Ureter (tissue), 1 donor: ENCODE data around the gene RUNX2. TPM values are rescaled to one million over a fixed set of nuclear protein-coding genes. Genes with fewer than 3 reads are reported as not detected.

Source experiments
- DNase-seq: peaks from one replicate; pipeline ENCODE4 v3.0.0-alpha.2; 2020; ENCODE audit warnings: low spot score
- total RNA-seq: library from RNA; stranded (reverse); gene quantifications from one replicate; pipeline ENCODE4 v1.2.4, GENCODE V29; 2023
- donor health status: DM: yes; HTN: yes; CAD: no.

RUNX2 gene
- total RNA-seq, 1 donor from 2014 or later: 18.3 TPM

DNA sequence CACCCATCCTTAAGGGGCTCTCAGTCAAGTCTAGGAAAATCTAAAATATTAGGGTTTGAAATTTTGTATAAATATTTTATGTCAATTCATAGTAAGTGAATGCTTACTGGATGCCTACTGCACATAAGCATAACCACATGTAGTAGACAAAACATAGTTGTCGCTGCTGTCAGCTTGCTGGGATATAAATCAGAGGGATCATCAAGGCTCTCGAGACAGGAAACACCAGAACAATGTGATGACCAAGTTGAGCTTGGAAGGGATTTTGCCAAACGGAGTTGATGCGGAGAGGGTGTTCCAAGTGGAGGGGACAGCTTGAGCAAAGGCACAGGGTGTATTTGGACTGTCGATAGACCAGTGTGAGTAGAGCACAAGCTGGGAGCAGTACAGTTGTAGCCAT, 155.4 kb downstream of the RUNX2 start:
- no peak for DNase-seq

DNA sequence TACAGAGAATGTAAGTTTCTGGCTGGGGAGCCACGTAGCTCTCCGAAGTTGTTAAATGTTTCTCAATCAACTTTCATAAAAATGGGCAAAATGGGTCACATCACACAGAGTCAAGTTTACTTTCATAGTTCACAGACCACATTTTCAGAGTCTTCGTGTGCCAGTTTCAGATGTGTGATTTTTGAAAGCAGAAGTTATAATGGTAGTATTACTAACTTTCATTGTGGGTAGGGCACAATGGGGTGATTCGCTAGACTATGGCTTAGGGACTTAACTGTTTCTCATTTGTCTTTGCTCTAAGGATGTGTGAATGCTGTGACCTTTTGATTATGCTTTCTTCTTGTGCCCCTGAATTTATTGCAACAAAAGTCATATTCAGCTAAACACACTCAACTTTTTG, 158.6 kb downstream of the RUNX2 start:
- no peak for DNase-seq

DNA sequence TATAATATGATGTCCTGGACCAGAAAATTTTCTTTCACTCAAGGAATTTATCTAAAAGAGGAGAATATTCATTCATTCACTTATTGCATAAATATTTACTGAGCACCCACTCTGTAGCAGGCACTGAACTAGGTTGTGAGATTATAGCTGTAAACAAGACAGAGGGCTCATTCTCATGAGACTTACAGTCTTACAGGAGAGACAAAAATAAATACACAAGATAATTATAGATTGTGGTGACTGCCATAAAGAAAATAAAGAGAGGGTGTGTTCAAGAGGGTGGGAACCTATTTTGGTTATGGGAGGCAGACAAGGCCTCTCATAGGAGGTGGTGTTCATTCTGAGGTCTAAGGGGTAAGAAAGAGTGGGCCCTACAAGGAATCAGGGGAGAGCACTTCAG, 159.5 kb downstream of the RUNX2 start:
- no peak for DNase-seq

DNA sequence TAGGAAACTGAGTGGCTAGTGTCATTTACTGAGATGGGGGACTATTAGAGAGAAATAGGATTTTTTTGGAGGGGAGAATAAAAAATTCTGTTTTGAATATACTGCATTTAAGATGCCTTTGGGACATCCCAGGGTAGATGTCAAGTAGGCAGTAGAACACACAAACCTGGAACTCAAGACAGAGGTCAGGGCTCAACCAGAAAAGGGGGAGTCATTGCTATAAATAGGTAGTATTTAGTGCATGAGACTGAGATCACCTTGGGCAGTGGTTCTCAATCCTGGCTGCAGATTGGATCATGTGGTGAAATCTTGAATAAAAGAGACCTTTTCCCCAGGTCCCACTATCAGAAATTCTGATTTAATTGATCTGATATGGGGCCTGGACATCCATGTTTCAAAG, 160.1 kb downstream of the RUNX2 start:
- DNase-seq: no peak

DNA sequence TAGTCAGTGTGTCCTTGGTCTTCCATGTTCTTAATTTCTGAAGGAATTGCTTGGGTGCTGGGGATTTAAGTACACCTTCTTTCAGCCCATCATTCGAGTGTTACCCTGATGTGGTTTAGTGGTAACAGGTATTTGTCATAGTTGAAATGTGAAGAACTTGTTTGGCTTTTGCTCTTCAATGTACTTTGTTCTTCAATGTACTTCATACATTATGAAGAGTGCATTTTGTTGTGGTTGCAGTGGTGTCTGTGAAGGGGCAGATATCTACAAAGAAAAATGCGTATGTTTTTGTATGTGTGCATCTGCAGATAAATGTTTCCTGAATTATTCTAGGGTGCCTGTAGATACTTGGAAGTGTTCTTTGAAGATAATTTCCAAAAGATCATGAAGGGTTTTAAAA, 160.8 kb downstream of the RUNX2 start:
- no peak for DNase-seq

DNA sequence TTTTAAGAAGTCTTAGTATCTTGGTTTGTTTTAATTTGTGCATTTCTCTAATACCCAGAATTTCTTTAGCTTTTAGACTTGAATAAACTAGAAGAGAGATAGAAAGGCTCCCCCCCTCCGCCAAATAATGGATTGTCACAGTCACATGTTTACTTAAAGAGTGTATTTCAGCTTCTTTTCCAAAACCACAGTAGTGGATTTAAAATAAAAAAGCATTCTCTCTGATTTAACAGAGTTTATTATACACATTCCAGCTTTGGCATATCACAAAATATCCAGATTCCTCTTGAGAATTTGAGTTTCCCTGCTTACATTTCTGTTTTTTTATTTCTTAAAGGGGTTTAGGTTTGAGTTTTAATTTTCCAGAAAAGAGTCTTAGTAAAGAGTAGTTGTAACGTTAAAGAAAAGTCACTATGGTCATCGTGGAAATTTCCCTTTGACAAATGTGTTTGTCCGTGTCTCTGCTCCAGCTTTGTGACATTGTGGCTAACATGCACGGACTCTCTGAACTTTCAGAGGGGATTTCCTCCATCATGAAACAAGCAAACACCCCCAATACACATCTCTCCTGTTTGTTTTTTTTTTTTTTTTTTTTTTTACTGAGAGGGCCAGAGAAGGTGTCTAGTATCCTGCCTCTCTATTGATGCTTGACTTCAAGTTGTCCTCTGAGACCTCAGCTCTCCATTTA, 163.1 kb downstream of the RUNX2 start:
- no peak for DNase-seq

DNA sequence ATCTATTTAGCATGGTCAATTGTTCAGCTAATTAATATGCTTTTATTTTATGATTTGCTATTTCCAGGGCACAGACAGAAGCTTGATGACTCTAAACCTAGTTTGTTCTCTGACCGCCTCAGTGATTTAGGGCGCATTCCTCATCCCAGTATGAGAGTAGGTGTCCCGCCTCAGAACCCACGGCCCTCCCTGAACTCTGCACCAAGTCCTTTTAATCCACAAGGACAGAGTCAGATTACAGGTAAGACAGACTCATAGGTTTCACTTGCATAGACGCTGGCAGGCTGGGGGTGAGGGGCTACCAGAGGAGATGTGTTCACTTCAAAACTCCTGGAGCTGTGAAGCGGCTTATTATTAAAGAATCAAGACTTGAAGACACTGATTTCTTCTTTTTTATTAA, 163.7 kb downstream of the RUNX2 start:
- DNase-seq: no peak

DNA sequence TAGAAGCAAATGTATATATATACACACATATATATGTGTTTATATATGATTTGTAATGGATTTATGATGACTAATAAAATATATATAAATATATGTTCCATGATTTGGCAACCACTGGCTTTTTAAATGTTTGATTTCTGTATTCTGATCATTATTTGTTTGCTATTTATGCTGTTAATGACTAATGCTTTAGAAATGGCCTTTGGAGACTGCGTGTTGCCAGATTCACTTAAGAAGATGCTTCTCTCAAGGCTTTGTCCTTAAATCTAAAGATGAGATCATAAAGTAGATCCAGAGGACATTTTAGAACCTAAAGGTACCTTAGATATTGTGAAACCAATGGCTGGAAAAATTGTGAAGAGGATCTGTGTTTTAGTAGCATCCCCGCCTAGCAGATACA, 165.6 kb downstream of the RUNX2 start:
- DNase-seq: no peak

DNA sequence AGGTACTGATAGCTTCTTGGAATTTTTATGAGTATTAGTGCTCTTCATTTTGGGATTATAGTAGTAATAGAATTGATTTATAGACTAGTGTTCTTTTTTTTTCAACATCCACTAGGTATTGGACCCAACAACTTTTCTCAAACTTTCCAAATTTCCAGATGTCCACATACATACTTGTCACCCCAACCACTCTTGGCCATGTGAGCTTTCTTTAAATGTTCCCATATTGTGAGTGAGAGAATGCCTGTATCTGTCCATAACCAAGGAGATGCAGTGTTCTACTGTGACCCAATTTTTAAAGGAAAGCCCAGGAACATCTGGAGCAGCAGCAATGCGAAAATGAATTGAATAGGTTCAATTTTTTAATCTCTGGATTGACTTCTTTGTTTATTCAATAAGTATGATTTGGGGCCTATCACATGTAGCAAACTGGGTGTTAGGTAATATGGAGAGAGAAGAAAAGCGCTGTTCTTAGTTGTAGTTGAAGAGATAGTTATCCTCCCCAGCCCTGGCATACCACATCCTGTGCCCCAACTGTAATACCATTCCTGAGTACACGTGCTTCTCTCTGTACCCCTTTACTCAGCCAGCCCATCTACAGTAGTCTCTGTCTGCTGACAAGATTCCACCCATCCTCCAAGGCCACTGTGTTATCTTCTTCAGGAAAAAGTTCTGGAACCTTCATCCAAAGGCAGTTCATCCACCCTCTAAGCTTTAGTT, 166.4 kb downstream of the RUNX2 start:
- no peak for DNase-seq

DNA sequence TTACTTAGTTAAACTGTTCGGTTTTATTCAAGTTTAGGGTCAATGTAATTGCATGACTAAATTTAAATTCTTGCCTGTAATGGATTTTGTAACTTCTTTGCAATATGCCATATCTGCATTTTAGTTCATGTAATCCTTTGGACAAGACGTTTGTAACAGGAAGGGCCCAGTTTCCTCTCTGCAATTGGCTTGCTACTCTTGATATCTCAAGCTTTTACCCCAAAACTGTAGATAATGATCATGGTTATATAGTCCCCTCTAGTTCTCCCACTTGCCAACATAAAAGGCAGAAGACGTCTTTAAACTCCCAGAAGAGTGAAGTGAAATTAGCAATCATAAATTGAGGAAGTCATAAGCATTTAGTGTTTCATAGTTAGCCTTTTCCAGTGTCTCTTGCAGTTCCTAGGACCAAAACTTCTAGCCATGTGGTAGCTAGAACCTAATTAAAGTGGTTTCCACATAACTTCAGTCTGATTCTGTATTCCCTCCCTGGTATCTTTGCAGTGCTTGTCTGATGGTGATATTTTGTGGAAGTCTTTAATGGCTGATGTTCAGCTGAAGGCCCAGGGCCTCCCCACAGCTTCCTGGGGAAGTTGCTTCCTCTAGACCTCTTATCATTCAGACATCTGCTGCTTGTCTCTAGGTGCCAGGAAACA, 167.4 kb downstream of the RUNX2 start:
- no peak for DNase-seq

DNA sequence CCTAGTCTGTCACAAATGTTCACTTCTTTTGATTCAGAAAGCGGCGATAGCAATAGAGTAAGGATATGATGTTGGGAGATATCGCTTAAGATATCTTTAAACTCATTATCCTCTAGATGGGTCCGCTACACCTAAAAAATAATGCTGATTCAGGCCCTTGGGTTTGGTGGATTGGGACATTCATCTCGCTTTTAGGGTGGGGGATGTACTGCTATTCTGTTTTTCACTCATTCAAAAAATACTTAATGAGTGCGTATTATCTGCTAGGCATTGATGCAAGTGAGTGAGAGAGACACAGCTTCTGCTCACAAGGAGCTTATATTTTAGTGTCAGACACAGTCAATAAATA, 167.9 kb downstream of the RUNX2 start:
- no peak for DNase-seq

DNA sequence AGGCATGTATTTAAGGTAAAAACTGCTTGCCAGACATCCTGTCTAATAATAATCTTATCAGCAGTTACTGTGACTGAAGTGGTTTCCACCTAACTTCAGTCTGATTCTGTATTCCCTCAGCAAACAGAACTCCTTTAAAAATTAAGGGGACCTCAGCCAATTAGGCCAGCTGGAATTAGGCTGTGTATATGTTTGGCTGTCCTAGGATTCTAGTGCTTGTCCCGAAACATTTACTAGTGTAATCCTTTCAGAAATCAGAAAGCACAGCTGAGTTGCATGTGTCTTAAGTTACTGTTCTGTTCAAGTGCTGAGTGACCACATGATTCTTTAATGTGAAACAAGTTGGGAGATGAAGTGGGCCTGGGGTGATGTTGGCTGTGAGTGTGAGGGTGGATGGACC, 170.5 kb downstream of the RUNX2 start:
- DNase-seq: no peak

DNA sequence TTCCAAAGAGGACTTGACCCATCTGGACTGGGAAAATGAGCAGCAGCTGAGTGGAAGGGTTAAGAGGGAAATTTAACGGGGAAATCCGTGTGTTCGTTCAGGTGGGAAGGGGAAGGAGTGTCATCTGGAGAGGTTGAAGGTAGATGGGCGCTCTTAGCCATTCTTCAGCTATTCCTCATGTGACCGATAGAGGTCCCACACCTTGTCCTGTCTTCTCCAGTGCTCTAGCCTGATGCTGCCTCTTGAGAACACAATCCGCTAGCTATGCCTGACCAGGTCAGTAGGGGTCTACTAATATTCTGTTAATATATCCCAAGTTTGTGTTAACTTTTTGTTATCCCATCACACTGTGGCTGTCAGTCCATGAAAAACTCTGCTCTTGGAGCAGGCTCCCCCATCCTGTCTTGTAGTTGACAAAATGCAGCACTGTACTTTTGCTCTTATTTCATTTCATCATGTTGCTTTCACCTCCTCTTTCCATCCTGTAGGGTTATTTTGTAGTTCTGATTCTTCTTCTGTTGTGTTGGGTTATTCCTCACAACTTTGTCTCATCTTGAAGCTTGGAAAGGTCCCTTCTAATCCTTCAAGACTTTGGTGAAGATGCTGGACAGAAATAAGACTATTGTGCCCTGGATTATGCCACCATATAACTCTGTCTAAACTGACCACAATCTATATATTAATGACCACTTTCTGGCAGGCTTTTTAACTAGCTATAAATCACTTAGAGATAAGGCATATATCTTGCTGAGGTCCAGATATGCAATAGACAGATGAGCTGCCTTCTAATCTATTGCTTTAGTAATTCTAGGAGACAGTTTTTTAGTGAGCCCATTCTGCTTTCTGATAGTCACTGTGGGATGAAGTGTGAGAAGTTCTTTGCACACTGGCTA, 173.0 kb downstream of the RUNX2 start:
- DNase-seq: no peak

DNA sequence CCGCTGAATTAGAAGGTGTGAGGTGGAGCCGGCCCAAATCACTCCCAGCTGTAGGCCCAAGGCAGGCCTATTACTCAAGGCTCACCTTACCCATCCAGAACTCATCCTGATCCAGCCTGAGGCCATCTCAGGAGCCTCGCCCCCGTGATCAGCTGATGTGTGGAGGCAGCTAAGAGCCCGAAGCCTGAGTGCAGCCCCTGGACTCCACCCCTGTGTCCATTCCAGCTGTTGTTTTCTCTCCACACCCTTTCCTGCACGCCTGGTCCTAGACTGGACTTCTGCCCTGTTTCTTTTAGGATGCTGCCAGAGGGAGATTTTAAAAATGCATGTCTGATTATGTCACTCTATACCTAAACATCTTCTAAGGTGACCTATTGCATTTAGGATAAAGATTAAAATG, 174.3 kb downstream of the RUNX2 start:
- DNase-seq: no peak

DNA sequence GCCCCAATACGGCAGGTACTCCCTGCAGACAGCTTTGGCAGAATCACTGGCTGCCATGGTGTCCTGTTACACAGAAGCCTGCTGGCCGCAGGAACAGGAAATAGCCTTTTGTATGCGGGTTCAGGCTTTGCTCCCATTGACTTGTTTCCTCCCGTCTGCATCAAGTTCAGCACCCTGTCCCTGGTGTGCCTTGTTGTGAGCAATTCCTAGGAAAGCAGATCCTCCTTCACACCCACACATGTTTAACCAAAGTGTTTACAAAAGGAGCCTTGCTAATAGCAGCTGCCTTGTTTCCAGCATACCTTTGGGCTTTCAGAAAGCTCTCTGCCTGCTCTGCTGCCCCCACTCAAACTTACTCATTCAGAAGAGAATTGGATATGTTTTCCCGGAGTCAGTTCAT, 176.8 kb downstream of the RUNX2 start:
- no peak for DNase-seq

DNA sequence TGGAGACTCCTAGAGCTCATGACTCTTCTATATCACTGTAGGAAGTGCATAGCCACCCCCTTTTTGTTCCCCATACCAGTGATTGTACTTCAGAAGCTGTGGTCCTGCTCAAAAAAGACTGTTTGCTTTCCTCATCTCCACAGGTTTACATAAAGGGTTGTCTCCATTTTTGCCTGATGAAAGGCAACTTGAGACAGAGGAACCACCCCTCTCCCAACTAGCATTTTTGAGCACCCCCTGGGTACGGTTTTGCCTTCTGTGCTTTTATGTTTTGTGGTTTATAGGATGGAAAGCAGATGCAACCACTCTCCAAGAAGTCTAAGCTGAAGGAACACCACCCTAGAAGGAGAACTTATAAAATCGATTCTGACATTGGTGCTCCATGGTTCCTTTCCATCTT, 177.3 kb downstream of the RUNX2 start:
- no peak for DNase-seq

DNA sequence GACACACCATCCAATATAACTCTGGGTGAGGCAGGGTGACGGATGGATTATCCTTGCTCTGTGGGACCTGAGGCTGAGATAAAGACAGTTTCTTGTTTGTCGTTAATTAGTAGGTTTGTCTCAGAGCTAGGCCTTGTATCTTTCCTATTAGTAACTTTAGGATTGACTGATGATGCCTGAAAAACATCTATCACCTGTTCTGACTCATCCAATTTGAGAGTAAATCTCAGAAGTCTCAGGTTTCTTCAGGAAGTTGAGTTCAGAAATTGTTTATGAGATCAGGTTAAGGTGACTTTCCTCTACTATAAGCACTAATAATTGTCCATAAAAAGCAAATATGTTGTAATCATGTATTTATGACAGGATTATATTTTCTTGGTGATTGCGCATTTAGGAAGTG, 179.1 kb downstream of the RUNX2 start:
- no peak for DNase-seq

DNA sequence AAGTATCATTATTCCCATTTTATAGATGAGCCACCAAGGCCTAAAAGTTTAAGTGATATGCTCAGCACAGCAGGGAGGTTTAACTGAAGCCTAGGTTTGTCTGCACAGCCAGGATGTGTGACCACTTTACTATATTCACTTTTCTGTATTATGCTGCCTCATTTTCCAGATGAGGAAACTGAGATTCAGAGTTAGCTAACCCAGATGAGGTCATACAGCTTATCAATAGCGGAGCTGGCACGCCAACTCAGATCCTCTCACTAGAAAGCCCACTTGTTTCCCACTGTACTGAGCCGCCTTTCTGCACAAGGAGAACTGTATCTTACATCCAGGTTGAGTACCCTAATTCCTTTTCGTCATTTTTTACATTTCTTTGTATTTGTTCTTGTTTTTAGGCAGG, 181.3 kb downstream of the RUNX2 start:
- DNase-seq: no peak

DNA sequence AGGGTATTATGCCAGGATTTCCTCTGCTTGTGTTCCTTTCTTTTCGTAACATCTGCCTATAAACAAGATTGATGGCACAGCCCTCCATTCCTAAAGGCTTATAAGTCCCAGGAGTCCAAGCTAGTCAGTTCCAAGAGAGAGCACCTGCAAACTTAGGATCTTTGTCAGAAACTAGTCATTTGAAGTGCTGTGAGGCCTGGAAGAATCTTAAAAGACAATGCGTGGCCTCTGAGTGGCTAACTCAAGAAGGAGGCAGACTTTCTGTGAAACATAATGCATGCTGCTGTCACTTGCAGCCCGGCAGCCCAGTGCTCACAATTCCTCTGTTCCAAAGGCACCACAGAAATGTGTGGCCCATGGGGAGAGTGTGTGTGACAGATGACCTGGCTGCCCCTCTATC, 184.6 kb downstream of the RUNX2 start:
- no peak for DNase-seq

DNA sequence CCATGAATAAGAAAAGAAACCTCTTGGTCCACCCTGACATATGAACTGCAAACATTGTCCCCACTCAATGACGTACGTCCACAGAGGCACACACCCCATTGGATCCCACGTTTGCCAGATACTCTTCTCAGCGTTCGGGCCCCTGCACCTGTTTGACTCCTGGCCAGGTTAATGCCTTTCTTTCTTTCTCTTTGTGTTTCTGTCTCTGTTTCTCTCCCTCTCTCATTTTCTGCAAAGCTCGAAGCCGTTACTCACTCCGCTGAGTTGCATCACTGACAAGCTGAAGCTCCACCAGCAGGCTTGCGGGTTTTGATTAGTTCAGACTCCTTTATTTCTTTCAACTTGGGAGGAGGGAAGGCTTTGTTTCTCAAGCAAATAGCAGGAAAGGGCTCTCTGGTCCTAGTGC, 185.1 kb downstream of the RUNX2 start:
- DNase-seq: no peak

DNA sequence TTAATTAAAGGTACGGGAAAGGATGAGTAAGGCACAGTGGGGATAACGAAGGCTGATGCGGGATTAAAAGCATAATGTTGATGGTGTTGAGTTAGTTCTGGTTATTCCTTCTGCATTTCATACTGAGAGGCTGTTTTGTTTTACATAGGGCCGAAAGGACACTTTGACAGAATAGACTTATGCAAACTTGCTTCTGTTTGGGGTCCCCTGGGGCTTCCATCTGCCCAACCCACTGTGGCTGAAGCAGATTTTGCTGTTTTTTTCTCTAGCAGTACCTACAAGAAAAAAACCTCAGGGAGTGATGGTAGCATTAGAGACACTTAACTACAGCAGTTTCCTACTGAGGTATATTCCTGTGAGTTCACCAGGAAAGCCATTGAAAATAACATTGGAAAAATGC, 185.7 kb downstream of the RUNX2 start:
- DNase-seq: no peak

DNA sequence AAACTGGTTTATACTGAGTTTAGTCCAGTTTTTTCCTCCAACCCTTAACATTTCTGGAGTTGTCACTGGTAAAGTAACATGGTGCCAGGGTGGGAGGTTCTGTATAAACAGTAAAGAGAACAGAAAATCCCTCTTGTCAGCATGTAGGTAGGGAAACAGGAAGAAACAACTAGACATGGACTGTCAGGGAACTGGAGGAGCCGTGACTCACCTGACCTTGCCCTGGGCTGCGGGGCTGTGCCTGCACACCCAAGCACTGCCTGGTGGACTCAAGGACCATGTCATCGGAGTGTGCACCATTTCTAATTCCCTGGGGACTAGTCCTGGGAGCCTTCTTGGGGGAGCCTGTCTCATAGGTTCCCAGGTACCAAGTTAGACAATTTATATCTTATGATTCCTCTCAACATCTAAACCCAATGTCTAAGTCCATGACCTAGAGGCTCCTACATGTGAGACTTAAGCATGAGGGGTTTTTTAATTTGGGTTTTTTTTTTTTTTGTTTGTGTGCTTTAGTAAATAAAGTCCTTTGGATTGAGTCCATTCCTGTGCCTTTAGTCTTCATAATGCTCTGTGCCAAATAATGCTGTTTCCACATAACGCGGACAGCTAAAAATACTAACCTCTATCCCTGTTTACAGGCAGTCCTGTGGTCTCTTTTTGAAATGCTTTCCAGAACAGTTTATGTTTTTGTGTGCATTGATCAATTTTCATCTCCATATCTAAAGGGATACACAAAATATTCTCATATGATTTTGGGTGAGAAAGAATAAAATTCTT, 186.5 kb downstream of the RUNX2 start:
- no peak for DNase-seq
